ENCODE measurements around the gene DGKE. TPM values are rescaled to one million over a fixed set of nuclear protein-coding genes. Genes with fewer than 3 reads are reported as not detected.

Gene DGKE
- total RNA-seq, 1 donor from 2014 or later, result 8.6 TPM

- Mint-ChIP-seq H3K36me3 (peaks cover 9% of the 10 kb centered on the region), H3K4me1 (peaks cover 4% of the 10 kb centered on the region), H3K9me3 (no peaks in the 10 kb centered on the region), H3K27me3 (ENCODE audit: low read depth) (no peaks in the 10 kb centered on the region), H3K4me3 (no peak overlapping the region), H3K27ac (no peak overlapping the region)
- no peak for TF ChIP-seq CTCF (IDR thresholded peaks at IDR 0.05; ENCODE audit: unreplicated experiment)
- DNase-seq (ENCODE audit: low spot score in 2 of 2, unreplicated experiment in 2 of 2), result no peak
Measured at GRCh38 chr17:56820207-56820606, 13.7 kb upstream of the DGKE start.

GRCh38 chr17:56821847-56822534 is 12.0 kb upstream of the DGKE start:
- TF ChIP-seq CTCF (IDR thresholded peaks at IDR 0.05; ENCODE audit: unreplicated experiment), result no peak
- H3K4me3 Mint-ChIP-seq, result no peak overlapping the region
- no peaks in the 10 kb centered on the region for H3K9me3 Mint-ChIP-seq
- H3K27me3 Mint-ChIP-seq (ENCODE audit: low read depth), result no peaks in the 10 kb centered on the region
- no peak for DNase-seq (ENCODE audit: low spot score in 2 of 2, unreplicated experiment in 2 of 2)
- H3K27ac Mint-ChIP-seq, result no peak overlapping the region
- peaks cover 9% of the 10 kb centered on the region for H3K36me3 Mint-ChIP-seq
- H3K4me1 Mint-ChIP-seq, result peaks cover 4% of the 10 kb centered on the region

DNA sequence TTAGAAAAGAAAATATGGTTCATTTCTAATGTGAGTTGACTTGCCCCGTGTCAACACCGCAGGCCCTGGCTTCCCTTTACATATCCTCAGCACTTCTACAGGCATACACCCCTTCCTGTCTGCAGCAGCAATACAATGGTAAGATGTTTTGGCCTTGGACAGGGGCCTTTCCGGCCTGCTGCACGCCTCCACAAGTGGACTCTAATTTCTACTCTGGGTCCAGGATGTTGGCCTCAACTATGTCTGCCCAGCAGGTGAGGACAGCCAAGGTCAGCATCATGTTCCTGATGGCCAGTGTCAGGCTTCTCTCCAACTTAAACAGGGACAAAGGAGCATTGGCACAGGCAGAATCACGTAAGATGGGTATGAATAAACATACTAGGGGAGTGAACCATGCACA is 11.2 kb upstream of the DGKE start:
- no peak overlapping the region for H3K27ac Mint-ChIP-seq
- TF ChIP-seq CTCF (IDR thresholded peaks at IDR 0.05; ENCODE audit: unreplicated experiment), result no peak
- H3K9me3 Mint-ChIP-seq, result no peaks in the 10 kb centered on the region
- H3K4me3 Mint-ChIP-seq, result no peak overlapping the region
- no peak for DNase-seq (ENCODE audit: low spot score in 2 of 2, unreplicated experiment in 2 of 2)
- no peaks in the 10 kb centered on the region for H3K27me3 Mint-ChIP-seq (ENCODE audit: low read depth)
- peaks cover 9% of the 10 kb centered on the region for H3K36me3 Mint-ChIP-seq
- H3K4me1 Mint-ChIP-seq, result peaks cover 4% of the 10 kb centered on the region

DNA sequence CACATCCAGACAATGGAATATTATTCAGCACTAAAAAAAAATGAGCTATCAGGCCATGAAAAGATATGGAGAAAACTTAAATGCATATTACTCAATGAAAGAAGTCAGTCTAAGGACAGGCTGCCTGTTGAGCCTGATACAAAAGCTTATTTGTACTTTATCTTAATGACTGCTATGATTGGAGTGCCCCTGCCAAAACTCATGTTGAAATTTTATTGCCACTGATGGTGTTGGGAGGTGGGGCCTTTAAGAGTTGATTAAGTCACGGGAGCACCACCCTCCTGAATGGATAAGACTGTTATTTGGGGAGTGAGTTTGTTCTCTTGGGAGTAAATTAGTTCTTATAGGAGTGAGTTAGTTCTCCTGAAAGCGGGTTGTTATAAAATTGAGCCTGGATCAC is 10.1 kb upstream of the DGKE start:
- no peaks in the 10 kb centered on the region for H3K9me3 Mint-ChIP-seq
- no peak for DNase-seq (ENCODE audit: low spot score in 2 of 2, unreplicated experiment in 2 of 2)
- peaks cover 4% of the 10 kb centered on the region for H3K4me1 Mint-ChIP-seq
- TF ChIP-seq CTCF (IDR thresholded peaks at IDR 0.05; ENCODE audit: unreplicated experiment), result no peak
- peaks cover 9% of the 10 kb centered on the region for H3K36me3 Mint-ChIP-seq
- H3K4me3 Mint-ChIP-seq, result no peak overlapping the region
- H3K27me3 Mint-ChIP-seq (ENCODE audit: low read depth), result no peaks in the 10 kb centered on the region
- H3K27ac Mint-ChIP-seq, result no peak overlapping the region

DNA sequence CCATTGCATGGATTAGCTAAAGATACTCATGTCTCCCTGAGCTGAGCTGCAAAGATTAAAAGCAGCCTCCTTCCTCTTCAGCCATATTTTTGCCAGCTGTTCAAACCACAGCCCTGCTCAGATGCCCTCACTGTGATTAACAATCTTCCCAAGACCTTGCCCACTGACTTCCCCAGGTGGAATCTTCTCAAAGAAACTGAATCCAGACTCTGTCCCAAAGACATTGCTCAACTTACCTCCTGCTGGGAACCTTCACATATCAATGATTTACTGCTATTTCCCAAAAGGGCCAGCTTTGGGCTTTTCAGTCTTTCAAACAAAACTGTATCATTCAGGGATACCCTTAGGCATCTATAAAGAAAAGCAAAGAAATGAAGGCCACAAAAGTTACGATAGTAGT is 9.4 kb upstream of the DGKE start:
- no peak for TF ChIP-seq CTCF (IDR thresholded peaks at IDR 0.05; ENCODE audit: unreplicated experiment)
- peaks cover 9% of the 10 kb centered on the region for H3K36me3 Mint-ChIP-seq
- H3K4me1 Mint-ChIP-seq, result peaks cover 3% of the 10 kb centered on the region
- no peak overlapping the region for H3K27ac Mint-ChIP-seq
- no peak for DNase-seq (ENCODE audit: low spot score in 2 of 2, unreplicated experiment in 2 of 2)
- no peaks in the 10 kb centered on the region for H3K27me3 Mint-ChIP-seq (ENCODE audit: low read depth)
- H3K9me3 Mint-ChIP-seq, result no peaks in the 10 kb centered on the region
- no peak overlapping the region for H3K4me3 Mint-ChIP-seq
